WTC11 (cell line): ENCODE measurements around the gene SF3B4. TPM values are rescaled to one million over a fixed set of nuclear protein-coding genes. Genes with fewer than 3 reads are reported as not detected.

ENCODE experiments used
- ATAC-seq: fragments of 200-7000 bp; cut with Tn5 transposase; 2 replicates; pipeline ENCODE4 v1.10.0; 2021; ENCODE audit warnings: mild to moderate bottlenecking, moderate library complexity
- CTCF ChIA-PET: fragments of 300-600 bp; sonication (Branson Sonifier 250); formaldehyde crosslinking; loops from one replicate; lab custom pipeline; 2021; ENCODE audit warnings: antibody characterized with exemption; lab: Charles Lee
- POLR2A ChIA-PET: fragments of 350-600 bp; sonication (Branson Sonifier 250); formaldehyde crosslinking; loops from one replicate; lab custom pipeline; 2021; ENCODE audit warnings: antibody characterized with exemption; lab: Charles Lee
- DNase-seq: peaks from one replicate; pipeline ENCODE4 v3.0.0; 2021; ENCODE audit warnings: low spot score
- H3K27ac Mint-ChIP-seq: 2 replicates; pipeline ENCODE4 v1.8.0; 2021; ENCODE audit warnings: mixed read lengths
- H3K27me3 Mint-ChIP-seq: 2 replicates; pipeline ENCODE4 v1.8.0; 2021; ENCODE audit warnings: low read depth, mild to moderate bottlenecking, moderate library complexity, mixed read lengths
- H3K36me3 Mint-ChIP-seq: 2 replicates; pipeline ENCODE4 v1.8.0; 2021; ENCODE audit warnings: mixed read lengths
- H3K4me1 Mint-ChIP-seq: 2 replicates; pipeline ENCODE4 v1.8.0; 2022; ENCODE audit warnings: mixed read lengths
- H3K4me3 Mint-ChIP-seq: 2 replicates; pipeline ENCODE4 v1.8.0; 2021; ENCODE audit warnings: mild to moderate bottlenecking, moderate library complexity, mixed read lengths
- H3K9me3 Mint-ChIP-seq: 2 replicates; pipeline ENCODE4 v1.8.0; 2021; ENCODE audit warnings: mixed read lengths
- MXD4 ChIP-seq: fragments of 250-450 bp; sonication (Bioruptor Pico); IDR thresholded peaks from 2 replicates; pipeline ENCODE4 v1.8.0; 2021; ENCODE audit warnings: mild to moderate bottlenecking, moderate library complexity, borderline replicate concordance
- NFATC4 ChIP-seq: fragments of 250-450 bp; sonication (Bioruptor Pico); IDR thresholded peaks from 2 replicates; pipeline ENCODE4 v1.9.0; 2021; ENCODE audit warnings: mild to moderate bottlenecking
- NFE2L1 ChIP-seq: sonication (generic); formaldehyde crosslinking; IDR thresholded peaks from 2 replicates; pipeline ENCODE4 v1.8.1; 2023; ENCODE audit warnings: missing genetic modification reagents
- NFYB ChIP-seq: sonication (generic); formaldehyde crosslinking; conservative IDR thresholded peaks from 2 replicates; pipeline ENCODE4 v1.8.0; 2022; ENCODE audit warnings: low read depth, missing genetic modification reagents
- OVOL2 ChIP-seq: fragments of 250-450 bp; sonication (Bioruptor Pico); IDR thresholded peaks from 2 replicates; pipeline ENCODE4 v1.9.0; 2021; ENCODE audit warnings: mild to moderate bottlenecking, borderline replicate concordance
- SOX15 ChIP-seq: fragments of 250-450 bp; sonication (Bioruptor Pico); IDR thresholded peaks from 2 replicates; pipeline ENCODE4 v1.9.0; 2021; ENCODE audit warnings: mild to moderate bottlenecking
- ZNF232 ChIP-seq: sonication (generic); formaldehyde crosslinking; IDR thresholded peaks from 2 replicates; pipeline ENCODE4 v1.8.0; 2022; ENCODE audit warnings: mild to moderate bottlenecking, missing genetic modification reagents
- total RNA-seq: library from RNA; stranded (reverse); gene quantifications from 3 replicates; pipeline ENCODE4 v1.2.3, GENCODE V29; 2021
- TF ChIP-seq, protein P1 (sequence below): sonication (generic); formaldehyde crosslinking; IDR thresholded peaks from 2 replicates; pipeline ENCODE4 v1.8.1; 2022; ENCODE audit warnings: low read depth, mild to moderate bottlenecking, moderate library complexity, missing genetic modification reagents, borderline replicate concordance
- TF ChIP-seq, protein P2 (sequence below): fragments of 250-450 bp; sonication (Bioruptor Pico); IDR thresholded peaks from 2 replicates; pipeline ENCODE4 v1.9.0; 2021; ENCODE audit warnings: mild to moderate bottlenecking
- TF ChIP-seq, protein P3 (sequence below): sonication (generic); formaldehyde crosslinking; IDR thresholded peaks from 2 replicates; pipeline ENCODE4 v1.8.0; 2022; ENCODE audit warnings: missing genetic modification reagents
- TF ChIP-seq, protein P4 (sequence below): sonication (generic); formaldehyde crosslinking; IDR thresholded peaks from 2 replicates; pipeline ENCODE4 v1.8.1; 2023; ENCODE audit warnings: mild to moderate bottlenecking, missing genetic modification reagents
- TF ChIP-seq, protein P5 (sequence below): fragments of 250-450 bp; sonication (Bioruptor Pico); IDR thresholded peaks from 2 replicates; pipeline ENCODE4 v1.9.0; 2021; ENCODE audit warnings: mild to moderate bottlenecking, borderline replicate concordance
- TF ChIP-seq, protein P6 (sequence below): sonication (generic); formaldehyde crosslinking; IDR thresholded peaks from 2 replicates; pipeline ENCODE4 v1.8.0; 2022; ENCODE audit warnings: mild to moderate bottlenecking, missing genetic modification reagents
- TF ChIP-seq, protein P7 (sequence below): sonication (generic); formaldehyde crosslinking; IDR thresholded peaks from 2 replicates; pipeline ENCODE4 v1.8.1; 2022; ENCODE audit warnings: low read depth, missing genetic modification reagents, borderline replicate concordance
- TF ChIP-seq, protein P8 (sequence below): sonication (generic); formaldehyde crosslinking; IDR thresholded peaks from 2 replicates; pipeline ENCODE4 v1.8.0; 2023; ENCODE audit warnings: missing genetic modification reagents, mild to moderate bottlenecking, borderline replicate concordance

The SF3B4 gene
- total RNA-seq, 1 experiment from 2014 or later = 90.1 TPM

DNA sequence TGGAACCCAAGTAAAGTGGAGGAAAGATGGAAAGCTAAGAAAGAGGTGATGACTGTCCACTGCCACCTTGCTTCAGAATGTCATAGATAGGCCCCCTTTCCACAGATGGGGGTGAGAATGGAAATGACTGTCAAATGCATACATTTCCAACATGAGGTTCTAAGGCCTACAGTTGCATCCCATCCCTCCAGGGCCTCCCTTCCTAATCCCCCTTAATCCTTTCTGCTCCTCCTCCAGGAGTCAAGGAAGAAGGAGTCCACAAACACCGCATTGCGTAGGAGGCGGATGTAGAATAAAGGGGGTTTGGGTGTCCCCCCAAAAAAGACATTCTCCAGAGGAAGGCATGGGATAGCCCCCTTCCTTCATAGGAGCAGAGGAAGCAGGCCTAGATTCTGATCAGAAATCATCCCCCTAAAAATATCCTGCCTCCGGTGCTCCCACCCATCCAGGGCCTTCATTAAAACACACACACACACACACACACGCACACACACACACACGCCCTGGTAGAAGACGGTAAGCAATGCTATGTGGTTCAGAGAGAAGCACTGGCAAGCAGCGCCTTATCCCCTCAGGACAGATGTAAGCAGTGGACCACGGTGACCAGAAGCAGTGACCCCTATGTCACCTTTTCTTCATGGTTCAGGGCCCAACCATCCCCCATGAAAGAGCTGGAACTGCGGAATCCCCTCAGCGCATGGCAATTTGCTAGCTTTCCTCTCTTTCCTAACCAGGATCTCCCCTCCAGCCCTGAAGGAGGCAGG, 12.0 kb downstream of the SF3B4 start (continued):
- TF ChIP-seq, protein P1, sequence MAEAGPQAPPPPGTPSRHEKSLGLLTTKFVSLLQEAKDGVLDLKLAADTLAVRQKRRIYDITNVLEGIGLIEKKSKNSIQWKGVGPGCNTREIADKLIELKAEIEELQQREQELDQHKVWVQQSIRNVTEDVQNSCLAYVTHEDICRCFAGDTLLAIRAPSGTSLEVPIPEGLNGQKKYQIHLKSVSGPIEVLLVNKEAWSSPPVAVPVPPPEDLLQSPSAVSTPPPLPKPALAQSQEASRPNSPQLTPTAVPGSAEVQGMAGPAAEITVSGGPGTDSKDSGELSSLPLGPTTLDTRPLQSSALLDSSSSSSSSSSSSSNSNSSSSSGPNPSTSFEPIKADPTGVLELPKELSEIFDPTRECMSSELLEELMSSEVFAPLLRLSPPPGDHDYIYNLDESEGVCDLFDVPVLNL (CRISPR knock-in tag) = no peak
- TF ChIP-seq, protein P2, sequence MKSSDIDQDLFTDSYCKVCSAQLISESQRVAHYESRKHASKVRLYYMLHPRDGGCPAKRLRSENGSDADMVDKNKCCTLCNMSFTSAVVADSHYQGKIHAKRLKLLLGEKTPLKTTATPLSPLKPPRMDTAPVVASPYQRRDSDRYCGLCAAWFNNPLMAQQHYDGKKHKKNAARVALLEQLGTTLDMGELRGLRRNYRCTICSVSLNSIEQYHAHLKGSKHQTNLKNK = no peak
- TF ChIP-seq ZNF232 (CRISPR knock-in tag) = no peak
- no peak for TF ChIP-seq MXD4
- TF ChIP-seq, protein P3, sequence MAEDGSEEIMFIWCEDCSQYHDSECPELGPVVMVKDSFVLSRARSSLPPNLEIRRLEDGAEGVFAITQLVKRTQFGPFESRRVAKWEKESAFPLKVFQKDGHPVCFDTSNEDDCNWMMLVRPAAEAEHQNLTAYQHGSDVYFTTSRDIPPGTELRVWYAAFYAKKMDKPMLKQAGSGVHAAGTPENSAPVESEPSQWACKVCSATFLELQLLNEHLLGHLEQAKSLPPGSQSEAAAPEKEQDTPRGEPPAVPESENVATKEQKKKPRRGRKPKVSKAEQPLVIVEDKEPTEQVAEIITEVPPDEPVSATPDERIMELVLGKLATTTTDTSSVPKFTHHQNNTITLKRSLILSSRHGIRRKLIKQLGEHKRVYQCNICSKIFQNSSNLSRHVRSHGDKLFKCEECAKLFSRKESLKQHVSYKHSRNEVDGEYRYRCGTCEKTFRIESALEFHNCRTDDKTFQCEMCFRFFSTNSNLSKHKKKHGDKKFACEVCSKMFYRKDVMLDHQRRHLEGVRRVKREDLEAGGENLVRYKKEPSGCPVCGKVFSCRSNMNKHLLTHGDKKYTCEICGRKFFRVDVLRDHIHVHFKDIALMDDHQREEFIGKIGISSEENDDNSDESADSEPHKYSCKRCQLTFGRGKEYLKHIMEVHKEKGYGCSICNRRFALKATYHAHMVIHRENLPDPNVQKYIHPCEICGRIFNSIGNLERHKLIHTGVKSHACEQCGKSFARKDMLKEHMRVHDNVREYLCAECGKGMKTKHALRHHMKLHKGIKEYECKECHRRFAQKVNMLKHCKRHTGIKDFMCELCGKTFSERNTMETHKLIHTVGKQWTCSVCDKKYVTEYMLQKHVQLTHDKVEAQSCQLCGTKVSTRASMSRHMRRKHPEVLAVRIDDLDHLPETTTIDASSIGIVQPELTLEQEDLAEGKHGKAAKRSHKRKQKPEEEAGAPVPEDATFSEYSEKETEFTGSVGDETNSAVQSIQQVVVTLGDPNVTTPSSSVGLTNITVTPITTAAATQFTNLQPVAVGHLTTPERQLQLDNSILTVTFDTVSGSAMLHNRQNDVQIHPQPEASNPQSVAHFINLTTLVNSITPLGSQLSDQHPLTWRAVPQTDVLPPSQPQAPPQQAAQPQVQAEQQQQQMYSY (CRISPR knock-in tag) = no peak
- TF ChIP-seq, protein P4, sequence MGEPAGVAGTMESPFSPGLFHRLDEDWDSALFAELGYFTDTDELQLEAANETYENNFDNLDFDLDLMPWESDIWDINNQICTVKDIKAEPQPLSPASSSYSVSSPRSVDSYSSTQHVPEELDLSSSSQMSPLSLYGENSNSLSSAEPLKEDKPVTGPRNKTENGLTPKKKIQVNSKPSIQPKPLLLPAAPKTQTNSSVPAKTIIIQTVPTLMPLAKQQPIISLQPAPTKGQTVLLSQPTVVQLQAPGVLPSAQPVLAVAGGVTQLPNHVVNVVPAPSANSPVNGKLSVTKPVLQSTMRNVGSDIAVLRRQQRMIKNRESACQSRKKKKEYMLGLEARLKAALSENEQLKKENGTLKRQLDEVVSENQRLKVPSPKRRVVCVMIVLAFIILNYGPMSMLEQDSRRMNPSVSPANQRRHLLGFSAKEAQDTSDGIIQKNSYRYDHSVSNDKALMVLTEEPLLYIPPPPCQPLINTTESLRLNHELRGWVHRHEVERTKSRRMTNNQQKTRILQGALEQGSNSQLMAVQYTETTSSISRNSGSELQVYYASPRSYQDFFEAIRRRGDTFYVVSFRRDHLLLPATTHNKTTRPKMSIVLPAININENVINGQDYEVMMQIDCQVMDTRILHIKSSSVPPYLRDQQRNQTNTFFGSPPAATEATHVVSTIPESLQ (CRISPR knock-in tag) = no peak
- TF ChIP-seq, protein P5, sequence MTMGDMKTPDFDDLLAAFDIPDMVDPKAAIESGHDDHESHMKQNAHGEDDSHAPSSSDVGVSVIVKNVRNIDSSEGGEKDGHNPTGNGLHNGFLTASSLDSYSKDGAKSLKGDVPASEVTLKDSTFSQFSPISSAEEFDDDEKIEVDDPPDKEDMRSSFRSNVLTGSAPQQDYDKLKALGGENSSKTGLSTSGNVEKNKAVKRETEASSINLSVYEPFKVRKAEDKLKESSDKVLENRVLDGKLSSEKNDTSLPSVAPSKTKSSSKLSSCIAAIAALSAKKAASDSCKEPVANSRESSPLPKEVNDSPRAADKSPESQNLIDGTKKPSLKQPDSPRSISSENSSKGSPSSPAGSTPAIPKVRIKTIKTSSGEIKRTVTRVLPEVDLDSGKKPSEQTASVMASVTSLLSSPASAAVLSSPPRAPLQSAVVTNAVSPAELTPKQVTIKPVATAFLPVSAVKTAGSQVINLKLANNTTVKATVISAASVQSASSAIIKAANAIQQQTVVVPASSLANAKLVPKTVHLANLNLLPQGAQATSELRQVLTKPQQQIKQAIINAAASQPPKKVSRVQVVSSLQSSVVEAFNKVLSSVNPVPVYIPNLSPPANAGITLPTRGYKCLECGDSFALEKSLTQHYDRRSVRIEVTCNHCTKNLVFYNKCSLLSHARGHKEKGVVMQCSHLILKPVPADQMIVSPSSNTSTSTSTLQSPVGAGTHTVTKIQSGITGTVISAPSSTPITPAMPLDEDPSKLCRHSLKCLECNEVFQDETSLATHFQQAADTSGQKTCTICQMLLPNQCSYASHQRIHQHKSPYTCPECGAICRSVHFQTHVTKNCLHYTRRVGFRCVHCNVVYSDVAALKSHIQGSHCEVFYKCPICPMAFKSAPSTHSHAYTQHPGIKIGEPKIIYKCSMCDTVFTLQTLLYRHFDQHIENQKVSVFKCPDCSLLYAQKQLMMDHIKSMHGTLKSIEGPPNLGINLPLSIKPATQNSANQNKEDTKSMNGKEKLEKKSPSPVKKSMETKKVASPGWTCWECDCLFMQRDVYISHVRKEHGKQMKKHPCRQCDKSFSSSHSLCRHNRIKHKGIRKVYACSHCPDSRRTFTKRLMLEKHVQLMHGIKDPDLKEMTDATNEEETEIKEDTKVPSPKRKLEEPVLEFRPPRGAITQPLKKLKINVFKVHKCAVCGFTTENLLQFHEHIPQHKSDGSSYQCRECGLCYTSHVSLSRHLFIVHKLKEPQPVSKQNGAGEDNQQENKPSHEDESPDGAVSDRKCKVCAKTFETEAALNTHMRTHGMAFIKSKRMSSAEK = no peak
- TF ChIP-seq, protein P6, sequence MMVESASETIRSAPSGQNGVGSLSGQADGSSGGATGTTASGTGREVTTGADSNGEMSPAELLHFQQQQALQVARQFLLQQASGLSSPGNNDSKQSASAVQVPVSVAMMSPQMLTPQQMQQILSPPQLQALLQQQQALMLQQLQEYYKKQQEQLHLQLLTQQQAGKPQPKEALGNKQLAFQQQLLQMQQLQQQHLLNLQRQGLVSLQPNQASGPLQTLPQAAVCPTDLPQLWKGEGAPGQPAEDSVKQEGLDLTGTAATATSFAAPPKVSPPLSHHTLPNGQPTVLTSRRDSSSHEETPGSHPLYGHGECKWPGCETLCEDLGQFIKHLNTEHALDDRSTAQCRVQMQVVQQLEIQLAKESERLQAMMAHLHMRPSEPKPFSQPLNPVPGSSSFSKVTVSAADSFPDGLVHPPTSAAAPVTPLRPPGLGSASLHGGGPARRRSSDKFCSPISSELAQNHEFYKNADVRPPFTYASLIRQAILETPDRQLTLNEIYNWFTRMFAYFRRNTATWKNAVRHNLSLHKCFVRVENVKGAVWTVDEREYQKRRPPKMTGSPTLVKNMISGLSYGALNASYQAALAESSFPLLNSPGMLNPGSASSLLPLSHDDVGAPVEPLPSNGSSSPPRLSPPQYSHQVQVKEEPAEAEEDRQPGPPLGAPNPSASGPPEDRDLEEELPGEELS (CRISPR knock-in tag) = no peak
- TF ChIP-seq, all 79 proteins: peak for 0

DNA sequence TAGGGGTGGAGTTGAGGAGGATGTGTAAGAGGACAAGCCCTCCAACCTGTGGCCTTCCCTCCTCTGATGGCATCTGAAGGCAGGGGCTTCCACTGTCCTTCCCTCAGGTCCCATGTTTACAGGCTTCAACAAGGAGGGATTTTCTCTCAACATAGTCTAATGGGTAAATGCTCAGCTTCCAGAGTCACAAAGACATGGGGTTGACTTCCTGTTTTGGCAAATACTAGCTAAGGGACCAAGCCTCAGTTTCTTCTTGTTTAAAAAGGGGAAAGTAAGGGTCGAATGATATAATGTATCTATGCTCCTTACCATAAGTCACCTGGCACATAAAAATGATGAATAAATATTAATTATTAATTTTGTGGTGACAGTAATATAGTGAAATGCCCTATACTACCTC, 13.1 kb downstream of the SF3B4 start:
- no peak overlapping the region for H3K27ac Mint-ChIP-seq
- no peaks in the 10 kb centered on the region for H3K27me3 Mint-ChIP-seq
- peaks cover 23% of the 10 kb centered on the region for H3K4me1 Mint-ChIP-seq
- ChIA-PET CTCF (no interaction called here), POLR2A (interaction anchor here (1.4 kb wide), 1 partner anchor 27 kb away, joined by 5 read pairs; a partner anchor contains a TSS)
- H3K9me3 Mint-ChIP-seq = no peaks in the 10 kb centered on the region
- H3K36me3 Mint-ChIP-seq = peaks cover 15% of the 10 kb centered on the region
- ATAC-seq = no peak
- DNase-seq = no peak
- no peak overlapping the region for H3K4me3 Mint-ChIP-seq
- TF ChIP-seq, protein P7, sequence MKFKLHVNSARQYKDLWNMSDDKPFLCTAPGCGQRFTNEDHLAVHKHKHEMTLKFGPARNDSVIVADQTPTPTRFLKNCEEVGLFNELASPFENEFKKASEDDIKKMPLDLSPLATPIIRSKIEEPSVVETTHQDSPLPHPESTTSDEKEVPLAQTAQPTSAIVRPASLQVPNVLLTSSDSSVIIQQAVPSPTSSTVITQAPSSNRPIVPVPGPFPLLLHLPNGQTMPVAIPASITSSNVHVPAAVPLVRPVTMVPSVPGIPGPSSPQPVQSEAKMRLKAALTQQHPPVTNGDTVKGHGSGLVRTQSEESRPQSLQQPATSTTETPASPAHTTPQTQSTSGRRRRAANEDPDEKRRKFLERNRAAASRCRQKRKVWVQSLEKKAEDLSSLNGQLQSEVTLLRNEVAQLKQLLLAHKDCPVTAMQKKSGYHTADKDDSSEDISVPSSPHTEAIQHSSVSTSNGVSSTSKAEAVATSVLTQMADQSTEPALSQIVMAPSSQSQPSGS (CRISPR knock-in tag) = no peak
- TF ChIP-seq NFATC4 (CRISPR knock-in tag) (no peak), NFYB (CRISPR knock-in tag) (no peak), OVOL2 (no peak), SOX15 (no peak), NFE2L1 (CRISPR knock-in tag) (no peak), ZNF232 (CRISPR knock-in tag) (no peak)
- TF ChIP-seq, protein P8, sequence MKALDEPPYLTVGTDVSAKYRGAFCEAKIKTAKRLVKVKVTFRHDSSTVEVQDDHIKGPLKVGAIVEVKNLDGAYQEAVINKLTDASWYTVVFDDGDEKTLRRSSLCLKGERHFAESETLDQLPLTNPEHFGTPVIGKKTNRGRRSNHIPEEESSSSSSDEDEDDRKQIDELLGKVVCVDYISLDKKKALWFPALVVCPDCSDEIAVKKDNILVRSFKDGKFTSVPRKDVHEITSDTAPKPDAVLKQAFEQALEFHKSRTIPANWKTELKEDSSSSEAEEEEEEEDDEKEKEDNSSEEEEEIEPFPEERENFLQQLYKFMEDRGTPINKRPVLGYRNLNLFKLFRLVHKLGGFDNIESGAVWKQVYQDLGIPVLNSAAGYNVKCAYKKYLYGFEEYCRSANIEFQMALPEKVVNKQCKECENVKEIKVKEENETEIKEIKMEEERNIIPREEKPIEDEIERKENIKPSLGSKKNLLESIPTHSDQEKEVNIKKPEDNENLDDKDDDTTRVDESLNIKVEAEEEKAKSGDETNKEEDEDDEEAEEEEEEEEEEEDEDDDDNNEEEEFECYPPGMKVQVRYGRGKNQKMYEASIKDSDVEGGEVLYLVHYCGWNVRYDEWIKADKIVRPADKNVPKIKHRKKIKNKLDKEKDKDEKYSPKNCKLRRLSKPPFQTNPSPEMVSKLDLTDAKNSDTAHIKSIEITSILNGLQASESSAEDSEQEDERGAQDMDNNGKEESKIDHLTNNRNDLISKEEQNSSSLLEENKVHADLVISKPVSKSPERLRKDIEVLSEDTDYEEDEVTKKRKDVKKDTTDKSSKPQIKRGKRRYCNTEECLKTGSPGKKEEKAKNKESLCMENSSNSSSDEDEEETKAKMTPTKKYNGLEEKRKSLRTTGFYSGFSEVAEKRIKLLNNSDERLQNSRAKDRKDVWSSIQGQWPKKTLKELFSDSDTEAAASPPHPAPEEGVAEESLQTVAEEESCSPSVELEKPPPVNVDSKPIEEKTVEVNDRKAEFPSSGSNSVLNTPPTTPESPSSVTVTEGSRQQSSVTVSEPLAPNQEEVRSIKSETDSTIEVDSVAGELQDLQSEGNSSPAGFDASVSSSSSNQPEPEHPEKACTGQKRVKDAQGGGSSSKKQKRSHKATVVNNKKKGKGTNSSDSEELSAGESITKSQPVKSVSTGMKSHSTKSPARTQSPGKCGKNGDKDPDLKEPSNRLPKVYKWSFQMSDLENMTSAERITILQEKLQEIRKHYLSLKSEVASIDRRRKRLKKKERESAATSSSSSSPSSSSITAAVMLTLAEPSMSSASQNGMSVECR (CRISPR knock-in tag) = no peak
